Natural killer cell (primary cell): ENCODE measurements around the gene RPS5. TPM values are rescaled to one million over a fixed set of nuclear protein-coding genes. Genes with fewer than 3 reads are reported as not detected.

ENCODE experiments used
- ATAC-seq, 3 donors: fragments of 150-1000 bp in 2 of 3; fragments of 200-7000 bp in 1 of 3; cut with Tn5 transposase; 1 replicate in 1 of 3; 2 replicates in 2 of 3; pipeline ENCODE4 v1.10.0; 2021; ENCODE audit warnings: mild to moderate bottlenecking in 2 of 3, moderate library complexity in 2 of 3
- DNase-seq, 2 donors: peaks; one replicate each; pipeline versions ENCODE4 v3.0.0 to v3.0.0-alpha.2; 2013 to 2021; ENCODE audit warnings: mixed read lengths in 1 of 2
- H3K27ac ChIP-seq: one replicate; pipeline ENCODE4 v1.5.1; 2013; ENCODE audit warnings: mild to moderate bottlenecking, low read length
- H3K27me3 ChIP-seq: one replicate; pipeline ENCODE4 v1.6.1; 2013; ENCODE audit warnings: low read length; ENCODE audit not compliant: control insufficient read depth, insufficient read depth
- H3K36me3 ChIP-seq: one replicate; pipeline ENCODE4 v1.6.1; 2013; ENCODE audit warnings: low read length; ENCODE audit not compliant: control insufficient read depth, insufficient read depth
- H3K4me1 ChIP-seq: one replicate; pipeline ENCODE4 v1.6.1; 2013; ENCODE audit warnings: low read length; ENCODE audit not compliant: control insufficient read depth, insufficient read depth
- H3K4me3 ChIP-seq: one replicate; pipeline ENCODE4 v1.5.1; 2013; ENCODE audit warnings: low read length
- H3K9me3 ChIP-seq: one replicate; pipeline ENCODE4 v1.6.1; 2013; ENCODE audit warnings: low read length; ENCODE audit not compliant: control insufficient read depth, insufficient read depth
- H3K27ac Mint-ChIP-seq, 2 donors: one replicate each; pipeline ENCODE4 v1.8.0; 2022; ENCODE audit warnings: mild to moderate bottlenecking in 2 of 2, mixed read lengths in 2 of 2, moderate library complexity in 1 of 2
- H3K27me3 Mint-ChIP-seq, 2 donors: one replicate each; pipeline ENCODE4 v1.8.0; 2022; ENCODE audit warnings: low read depth in 2 of 2, mixed read lengths in 2 of 2
- H3K36me3 Mint-ChIP-seq: one replicate; pipeline ENCODE4 v1.8.0; 2022; ENCODE audit warnings: mixed read lengths
- H3K4me1 Mint-ChIP-seq, 2 donors: one replicate each; pipeline ENCODE4 v1.8.0; 2022; ENCODE audit warnings: mixed read lengths in 2 of 2
- H3K4me3 Mint-ChIP-seq: one replicate; pipeline ENCODE4 v1.8.0; 2022; ENCODE audit warnings: mild to moderate bottlenecking, moderate library complexity, mixed read lengths
- H3K9me3 Mint-ChIP-seq, 2 donors: one replicate each; pipeline ENCODE4 v1.8.0; 2022; ENCODE audit warnings: mixed read lengths in 2 of 2
- CTCF ChIP-seq: fragments of 200-600 bp; IDR thresholded peaks from one replicate; pipeline ENCODE4 v1.8.0; 2022; ENCODE audit warnings: antibody characterized with exemption
- WGBS: methylation state at CpG from one replicate; pipeline ENCODE4 v1.1.7; 2013; ENCODE audit warnings: missing lambda C conversion rate; ENCODE audit not compliant: insufficient coverage; 5-methylcytosine and 5-hydroxymethylcytosine counted together
- intact Hi-C: fragments of 100-400 bp; cut with micrococcal nuclease; formaldehyde crosslinking; loops from one replicate; pipeline ENCODE4 v1.14.2; 2022
- total RNA-seq, 4 donors: library from RNA; stranded (reverse); fragments of 120-200 nt in 1 of 4; gene quantifications; one replicate each; pipeline versions ENCODE4 v1.2.3 to v1.2.4, GENCODE V29; 2013 to 2022

The RPS5 gene
- total RNA-seq, 3 donors from 2014 or later (not counting 1 experiment from before 2014, with no cell fraction given), result 406 to 580 (median 525) TPM

DNA sequence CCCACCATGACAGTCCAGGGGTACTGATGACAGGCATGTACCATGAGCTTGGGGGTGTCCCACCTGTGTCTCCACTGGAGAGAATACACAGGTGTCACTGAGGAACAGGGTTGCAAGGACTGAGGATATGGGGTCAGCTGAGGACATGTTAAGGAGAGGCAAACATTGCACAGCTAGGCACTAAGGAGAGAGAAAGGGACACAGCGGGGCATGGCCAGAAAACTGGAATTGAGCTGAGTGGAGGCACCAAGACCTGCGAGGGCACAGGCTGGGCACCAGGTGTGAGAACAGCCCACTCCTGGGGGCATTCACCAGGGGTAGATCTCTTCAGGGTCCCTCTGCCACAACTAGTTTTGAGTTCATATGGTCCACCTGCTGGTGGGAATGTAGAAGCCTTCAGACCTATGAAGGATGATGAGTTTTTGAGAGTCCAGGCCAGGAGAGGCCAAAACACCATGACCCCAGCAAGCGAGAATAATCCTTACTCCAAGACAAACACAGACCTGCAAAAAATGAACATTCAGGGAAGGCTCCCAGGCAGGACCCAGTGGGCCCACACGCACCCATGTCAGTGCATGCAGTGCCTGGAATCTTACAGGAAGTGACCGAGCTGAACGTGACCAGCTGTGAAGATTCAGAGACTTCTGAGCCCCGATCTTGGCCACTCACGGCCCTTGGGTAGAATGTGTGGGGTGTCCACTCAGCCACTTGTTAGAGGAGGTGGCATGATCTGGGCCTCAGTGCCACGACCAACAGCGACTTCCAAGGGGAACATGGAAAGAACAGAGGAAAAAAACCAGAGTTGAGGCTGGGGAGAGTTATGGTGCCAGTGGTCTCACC is 20.0 kb downstream of the RPS5 start:
- Histone ChIP-seq H3K9me3 (no peaks in the 10 kb centered on the region), H3K27ac (no peak overlapping the region), H3K27me3 (no peaks in the 10 kb centered on the region), H3K4me1 (peaks cover 22% of the 10 kb centered on the region), H3K4me3 (no peak overlapping the region), H3K36me3 (no peaks in the 10 kb centered on the region)
- Mint-ChIP-seq H3K27me3 (no peaks in the 10 kb centered on the region), H3K27ac (peak overlapping the region; percentile 92 to 98), H3K9me3 (no peaks in the 10 kb centered on the region), H3K4me1 (peaks cover 29 to 36% of the 10 kb centered on the region in 2 donors), H3K4me3 (peak overlapping the region; percentile 97), H3K36me3 (no peaks in the 10 kb centered on the region)
- WGBS, result 75% methylated on average over 10 of the region's 10 CpGs
- intact Hi-C loops, result no loop called here
- no peak for TF ChIP-seq CTCF
- ATAC-seq (no peak), DNase-seq (peak in 1 of 2 donors; percentile 36)

GRCh38 chr19:58407658-58408151 is 20.6 kb downstream of the RPS5 start:
- peak overlapping the region; percentile 92 to 98 for H3K27ac Mint-ChIP-seq
- H3K4me1 ChIP-seq, result peaks cover 20% of the 10 kb centered on the region
- H3K9me3 ChIP-seq, result no peaks in the 10 kb centered on the region
- no peaks in the 10 kb centered on the region for H3K27me3 Mint-ChIP-seq
- intact Hi-C loops, result no loop called here
- no peak for TF ChIP-seq CTCF
- no peaks in the 10 kb centered on the region for H3K9me3 Mint-ChIP-seq
- H3K4me1 Mint-ChIP-seq, result peaks cover 29 to 36% of the 10 kb centered on the region in 2 donors
- H3K27ac ChIP-seq, result peak overlapping the region; percentile 89
- peak overlapping the region; percentile 97 for H3K4me3 Mint-ChIP-seq
- H3K36me3 ChIP-seq, result no peaks in the 10 kb centered on the region
- 26% methylated on average over 22 of the region's 22 CpGs for WGBS
- ATAC-seq (no peak), DNase-seq (peak in 1 of 2 donors; percentile 33)
- H3K36me3 Mint-ChIP-seq, result no peaks in the 10 kb centered on the region
- peak overlapping the region; percentile 68 for H3K4me3 ChIP-seq
- no peaks in the 10 kb centered on the region for H3K27me3 ChIP-seq

DNA sequence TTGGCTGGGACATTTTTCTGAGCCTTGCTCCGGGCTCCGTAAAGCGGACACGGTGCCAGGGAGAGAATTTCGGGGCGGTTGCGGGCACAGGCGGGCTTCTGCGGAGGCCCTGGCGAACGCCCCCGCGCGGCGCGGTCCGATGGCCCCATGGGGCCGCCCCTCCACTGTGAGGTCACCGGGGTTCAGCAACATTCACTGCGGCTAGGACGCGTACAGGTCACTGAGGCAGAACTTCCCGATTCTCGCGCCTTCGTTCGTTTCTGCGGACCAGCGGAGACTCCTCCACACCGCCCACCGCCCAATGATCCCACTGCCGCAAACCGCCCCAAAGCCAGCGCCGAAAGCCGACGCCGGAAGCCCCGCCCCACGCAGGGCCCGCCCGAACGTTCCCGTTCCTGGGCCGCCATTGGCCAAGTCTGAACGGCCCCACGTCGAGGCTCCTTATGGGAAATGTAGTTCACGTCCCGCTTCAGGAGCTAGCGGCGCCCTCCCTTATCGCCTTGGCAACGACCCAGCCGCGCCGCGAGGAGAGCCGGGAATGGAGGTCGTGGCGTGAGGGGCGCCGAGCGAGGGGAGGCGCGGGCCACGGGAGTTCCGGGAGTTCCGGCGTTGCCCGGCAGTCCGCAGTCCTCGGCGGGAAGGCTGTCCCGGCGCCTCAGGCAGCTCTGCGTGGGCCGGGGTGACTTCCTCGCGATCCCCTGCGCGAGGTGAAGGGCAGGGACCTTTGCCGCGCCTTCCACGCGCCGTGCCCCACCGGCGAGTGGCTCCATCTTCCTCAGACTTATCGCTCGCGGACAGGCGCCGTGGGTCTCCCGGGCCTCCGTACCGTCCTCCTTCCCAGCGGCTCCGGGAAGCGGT is 21.3 kb downstream of the RPS5 start, which contains the start of gene ZNF584:
Gene ZNF584 (plus strand): TSS at position 498 of the 858 bp plus-strand sequence. CDS start 499 bp downstream, outside the sequence.
- intact Hi-C loops, result no loop called here
- H3K27ac Mint-ChIP-seq, result peak within 1 kb of the TSS; percentile 92 to 98

More for the DNA sequence above, 21.3 kb downstream of the RPS5 start, which contains the start of gene ZNF584:
- ATAC-seq, result peak; percentile 96 to 99 (median 97)
- H3K9me3 Mint-ChIP-seq, result no peaks in the 10 kb centered on the region
- Histone ChIP-seq H3K9me3 (no peaks in the 10 kb centered on the region), H3K36me3 (no peaks in the 10 kb centered on the region), H3K4me3 (peak within 1 kb of the TSS; percentile 68), H3K4me1 (peaks cover 20% of the 10 kb centered on the region), H3K27me3 (no peaks in the 10 kb centered on the region), H3K27ac (peak within 1 kb of the TSS; percentile 89)
- DNase-seq, result peak; percentile 86 to 96
- H3K36me3 Mint-ChIP-seq, result no peaks in the 10 kb centered on the region
- TF ChIP-seq CTCF, result no peak
- peak within 1 kb of the TSS; percentile 97 for H3K4me3 Mint-ChIP-seq
- WGBS, result under 1% methylated on average over 100 of the region's 100 CpGs
- H3K4me1 Mint-ChIP-seq, result peaks cover 29 to 36% of the 10 kb centered on the region in 2 donors
- no peaks in the 10 kb centered on the region for H3K27me3 Mint-ChIP-seq
